Panc1 (cell line): ENCODE measurements around the gene TMEM218. TPM values are rescaled to one million over a fixed set of nuclear protein-coding genes. Genes with fewer than 3 reads are reported as not detected.

Experiments
- ATAC-seq: fragments of 200-7000 bp; cut with Tn5 transposase; 2 replicates; pipeline ENCODE4 v1.9.1; 2020; ENCODE audit warnings: mild to moderate bottlenecking, moderate library complexity
- BruUV-seq: library from RNA; stranded (reverse); fragments of 400-500 nt; replicated peaks from 2 replicates; lab custom pipeline; 2021; lab: Mats Ljungman, UMichigan
- CTCF ChIA-PET: fragments of 300-600 bp; sonication (Branson Sonifier 250); formaldehyde crosslinking; loops from one replicate; lab custom pipeline; 2022; ENCODE audit warnings: antibody characterized with exemption; lab: Charles Lee
- POLR2A ChIA-PET: fragments of 300-600 bp; sonication (Branson Sonifier 250); formaldehyde crosslinking; loops from one replicate; lab custom pipeline; 2022; ENCODE audit warnings: antibody characterized with exemption; lab: Charles Lee
- DNase-seq: peaks from one replicate; pipeline ENCODE4 v3.0.0-alpha.2; 2010; ENCODE audit warnings: low read depth, low spot score
- H3K27ac ChIP-seq: 2 replicates; pipeline ENCODE4 v1.5.1; 2011; ENCODE audit warnings: mild to moderate bottlenecking, low read length, inconsistent platforms
- H3K27me3 ChIP-seq: fragments of 200-500 bp; sonication (Bioruptor generic); 2 replicates; pipeline ENCODE4 v1.6.0; 2014; ENCODE audit warnings: low read length, inconsistent platforms; ENCODE audit not compliant: control insufficient read depth, insufficient read depth
- H3K36me3 ChIP-seq: fragments of 200-500 bp; sonication (Bioruptor generic); 2 replicates; pipeline ENCODE4 v1.5.1; 2014; ENCODE audit warnings: inconsistent platforms, mild to moderate bottlenecking, low read length, moderate library complexity; ENCODE audit not compliant: control insufficient read depth, insufficient read depth
- H3K4me1 ChIP-seq: 2 replicates; pipeline ENCODE4 v1.5.1; 2011; ENCODE audit warnings: inconsistent platforms, mild to moderate bottlenecking, low read length, moderate library complexity; ENCODE audit not compliant: control insufficient read depth, insufficient read depth
- H3K4me3 ChIP-seq, 2 experiments: 2 replicates each; pipeline ENCODE4 v1.5.1; 2011 to 2012; ENCODE audit warnings: low read depth in 2 of 2, low read length in 2 of 2, mild to moderate bottlenecking in 2 of 2, inconsistent platforms in 1 of 2, moderate library complexity in 1 of 2
- H3K9me3 ChIP-seq: fragments of 200-500 bp; sonication (Bioruptor generic); 2 replicates; pipeline ENCODE4 v1.5.1; 2014; ENCODE audit warnings: low read depth, mild to moderate bottlenecking, inconsistent platforms, low read length, moderate library complexity; ENCODE audit not compliant: control insufficient read depth, insufficient read depth
- POLR2AphosphoS5 ChIP-seq: IDR thresholded peaks from 2 replicates; pipeline ENCODE4 v1.6.1; 2012; ENCODE audit warnings: mild to moderate bottlenecking, low read depth, low read length, moderate library complexity
- SIN3A ChIP-seq: IDR thresholded peaks from 2 replicates; pipeline ENCODE4 v1.6.1; 2012; ENCODE audit warnings: low read depth, mild to moderate bottlenecking, low read length, moderate library complexity, borderline replicate concordance; ENCODE audit not compliant: insufficient read depth
- TCF7L2 ChIP-seq: IDR thresholded peaks from 2 replicates; pipeline ENCODE4 v1.6.1; 2011; ENCODE audit warnings: mild to moderate bottlenecking, low read depth, low read length, inconsistent platforms
- in situ Hi-C: cut with HindIII; loops from 2 replicates; pipeline ENCODE4 v1.10.0; 2016; ENCODE audit warnings: low sequenced_read_pairs, low pct_unique_long_range_greater_than_20kb
- intact Hi-C: fragments of 100-400 bp; cut with micrococcal nuclease; formaldehyde crosslinking; loops from one replicate; pipeline ENCODE4 v1.10.0; 2022; ENCODE audit not compliant: unreplicated experiment
- total RNA-seq: library from RNA; stranded (reverse); gene quantifications from one replicate; pipeline ENCODE4 v1.2.1, GENCODE V29; 2021; ENCODE audit not compliant: unreplicated experiment
- TF ChIP-seq, protein P1 (sequence below): fragments of 450-650 bp; IDR thresholded peaks from 2 replicates; pipeline ENCODE4 v1.5.1; 2017; ENCODE audit warnings: mild to moderate bottlenecking
- TF ChIP-seq, protein P2 (sequence below), 2 experiments: IDR thresholded peaks; 2 replicates each; pipeline ENCODE4 v1.6.1; 2011 to 2012; ENCODE audit warnings: low read depth in 2 of 2, control low read depth in 1 of 2, low read length in 1 of 2, mild to moderate bottlenecking in 1 of 2, moderate library complexity in 1 of 2; ENCODE audit not compliant: insufficient read depth in 1 of 2

The TMEM218 gene
- total RNA-seq, 1 experiment from 2014 or later, result 26.8 TPM

DNA sequence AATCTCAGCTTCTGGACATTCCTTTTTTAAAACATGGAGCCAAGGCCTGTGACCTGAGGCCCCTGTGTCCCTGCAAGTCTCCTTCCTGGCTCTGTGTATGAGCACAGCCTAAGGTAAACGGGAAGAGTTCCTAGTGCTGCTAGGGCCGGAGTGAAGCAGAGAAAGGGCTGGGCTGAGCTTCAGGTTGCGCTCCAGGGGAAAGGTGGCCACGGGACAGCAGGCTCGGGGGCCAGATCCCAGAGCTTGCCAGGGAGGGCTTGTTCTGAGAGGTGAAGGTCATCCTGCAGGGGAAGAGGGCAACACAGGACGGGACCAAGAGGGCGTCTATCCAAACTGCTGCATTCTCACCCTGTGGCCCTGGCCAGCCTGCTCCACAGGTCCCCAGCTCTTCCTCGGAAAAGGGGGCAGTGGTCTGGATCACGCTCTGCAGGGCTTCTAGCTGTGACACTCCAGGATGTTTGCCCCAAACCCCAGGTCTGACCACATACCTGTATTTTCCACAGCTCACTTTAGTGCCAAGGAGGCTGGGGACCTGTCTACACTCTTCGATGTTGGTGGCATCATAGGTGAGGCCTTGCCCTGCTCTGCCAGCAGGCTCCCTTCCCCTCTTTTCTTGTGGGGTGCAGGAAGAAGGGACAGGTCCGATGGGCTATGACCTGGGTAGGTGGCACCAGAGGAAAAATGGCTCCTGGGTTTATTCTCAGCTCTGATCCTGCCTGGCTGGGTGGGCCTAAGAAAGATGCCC is 27.9 kb downstream of the TMEM218 start:
- CTCF ChIA-PET, result interaction anchor here (1.0 to 1.1 kb wide), 2 partner anchors 59 to 262 kb away, joined by 3 to 4 read pairs; no protein-coding TSS in a partner anchor
- BruUV-seq, result no TSS peak

DNA sequence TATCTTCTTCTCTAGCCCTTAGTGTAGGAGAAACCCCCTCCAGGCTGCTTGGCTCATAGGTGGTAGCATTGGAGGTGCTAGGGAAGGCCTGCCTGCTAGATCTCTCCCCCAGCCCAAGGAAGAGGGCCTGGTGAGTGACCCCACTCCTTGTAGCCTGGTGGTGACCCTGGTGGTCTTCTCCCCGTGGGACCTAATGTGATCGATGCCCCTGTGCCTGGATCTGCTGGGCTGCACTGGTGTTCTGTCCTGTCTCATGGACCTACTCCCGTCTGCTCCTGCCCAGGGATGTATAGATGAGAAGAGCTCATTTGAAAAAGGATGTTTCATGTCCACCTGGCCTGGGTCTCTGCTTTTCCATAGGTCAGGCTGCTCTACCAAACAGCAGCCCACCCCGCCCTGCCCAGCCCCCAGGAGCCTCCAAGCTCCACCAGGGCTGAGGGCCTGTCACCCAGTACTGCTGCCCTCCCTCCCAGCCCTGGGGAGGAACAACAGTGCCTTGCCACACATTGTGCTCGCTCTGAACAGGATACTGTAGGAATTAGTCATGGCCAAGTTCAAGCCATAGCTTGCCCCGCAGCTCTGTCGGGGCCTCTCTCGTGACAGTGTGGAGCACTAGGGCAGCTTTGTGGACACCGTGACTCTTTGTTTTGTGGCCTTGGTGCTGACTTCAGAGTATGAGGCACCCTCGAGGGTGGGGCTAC is 28.7 kb downstream of the TMEM218 start:
- Histone ChIP-seq H3K4me1 (no peaks in the 10 kb centered on the region), H3K36me3 (no peaks in the 10 kb centered on the region), H3K27ac (no peak overlapping the region), H3K27me3 (no peaks in the 10 kb centered on the region), H3K4me3 (no peak overlapping the region), H3K9me3 (no peaks in the 10 kb centered on the region)
- in situ Hi-C loops, result no loop called here
- ATAC-seq (peak; percentile 50), DNase-seq (no peak)
- ChIA-PET POLR2A (interaction anchor here (0.6 kb wide), 1 partner anchor 25 kb away, joined by 3 read pairs; no protein-coding TSS in a partner anchor), CTCF (interaction anchor here (0.5 to 1.0 kb wide), 2 partner anchors 8 to 59 kb away, joined by 3 to 4 read pairs; no protein-coding TSS in a partner anchor)
- intact Hi-C loops, result no loop called here
- no TSS peak for BruUV-seq
- TF ChIP-seq SIN3A (no peak), TCF7L2 (no peak)
- TF ChIP-seq, protein P1, sequence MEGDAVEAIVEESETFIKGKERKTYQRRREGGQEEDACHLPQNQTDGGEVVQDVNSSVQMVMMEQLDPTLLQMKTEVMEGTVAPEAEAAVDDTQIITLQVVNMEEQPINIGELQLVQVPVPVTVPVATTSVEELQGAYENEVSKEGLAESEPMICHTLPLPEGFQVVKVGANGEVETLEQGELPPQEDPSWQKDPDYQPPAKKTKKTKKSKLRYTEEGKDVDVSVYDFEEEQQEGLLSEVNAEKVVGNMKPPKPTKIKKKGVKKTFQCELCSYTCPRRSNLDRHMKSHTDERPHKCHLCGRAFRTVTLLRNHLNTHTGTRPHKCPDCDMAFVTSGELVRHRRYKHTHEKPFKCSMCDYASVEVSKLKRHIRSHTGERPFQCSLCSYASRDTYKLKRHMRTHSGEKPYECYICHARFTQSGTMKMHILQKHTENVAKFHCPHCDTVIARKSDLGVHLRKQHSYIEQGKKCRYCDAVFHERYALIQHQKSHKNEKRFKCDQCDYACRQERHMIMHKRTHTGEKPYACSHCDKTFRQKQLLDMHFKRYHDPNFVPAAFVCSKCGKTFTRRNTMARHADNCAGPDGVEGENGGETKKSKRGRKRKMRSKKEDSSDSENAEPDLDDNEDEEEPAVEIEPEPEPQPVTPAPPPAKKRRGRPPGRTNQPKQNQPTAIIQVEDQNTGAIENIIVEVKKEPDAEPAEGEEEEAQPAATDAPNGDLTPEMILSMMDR, result no peak
- TF ChIP-seq, protein P2, sequence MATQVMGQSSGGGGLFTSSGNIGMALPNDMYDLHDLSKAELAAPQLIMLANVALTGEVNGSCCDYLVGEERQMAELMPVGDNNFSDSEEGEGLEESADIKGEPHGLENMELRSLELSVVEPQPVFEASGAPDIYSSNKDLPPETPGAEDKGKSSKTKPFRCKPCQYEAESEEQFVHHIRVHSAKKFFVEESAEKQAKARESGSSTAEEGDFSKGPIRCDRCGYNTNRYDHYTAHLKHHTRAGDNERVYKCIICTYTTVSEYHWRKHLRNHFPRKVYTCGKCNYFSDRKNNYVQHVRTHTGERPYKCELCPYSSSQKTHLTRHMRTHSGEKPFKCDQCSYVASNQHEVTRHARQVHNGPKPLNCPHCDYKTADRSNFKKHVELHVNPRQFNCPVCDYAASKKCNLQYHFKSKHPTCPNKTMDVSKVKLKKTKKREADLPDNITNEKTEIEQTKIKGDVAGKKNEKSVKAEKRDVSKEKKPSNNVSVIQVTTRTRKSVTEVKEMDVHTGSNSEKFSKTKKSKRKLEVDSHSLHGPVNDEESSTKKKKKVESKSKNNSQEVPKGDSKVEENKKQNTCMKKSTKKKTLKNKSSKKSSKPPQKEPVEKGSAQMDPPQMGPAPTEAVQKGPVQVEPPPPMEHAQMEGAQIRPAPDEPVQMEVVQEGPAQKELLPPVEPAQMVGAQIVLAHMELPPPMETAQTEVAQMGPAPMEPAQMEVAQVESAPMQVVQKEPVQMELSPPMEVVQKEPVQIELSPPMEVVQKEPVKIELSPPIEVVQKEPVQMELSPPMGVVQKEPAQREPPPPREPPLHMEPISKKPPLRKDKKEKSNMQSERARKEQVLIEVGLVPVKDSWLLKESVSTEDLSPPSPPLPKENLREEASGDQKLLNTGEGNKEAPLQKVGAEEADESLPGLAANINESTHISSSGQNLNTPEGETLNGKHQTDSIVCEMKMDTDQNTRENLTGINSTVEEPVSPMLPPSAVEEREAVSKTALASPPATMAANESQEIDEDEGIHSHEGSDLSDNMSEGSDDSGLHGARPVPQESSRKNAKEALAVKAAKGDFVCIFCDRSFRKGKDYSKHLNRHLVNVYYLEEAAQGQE (IDR thresholded peaks at IDR 0.05; ENCODE audit: insufficient read depth in 1 of 2, low read depth in 2 of 2, low read length in 1 of 2), result no peak

More for the DNA sequence above, 27.9 kb downstream of the TMEM218 start:
- intact Hi-C loops (no loop called here), in situ Hi-C loops (no loop called here)
- no peak overlapping the region for H3K27ac ChIP-seq
- no peak for DNase-seq
- TF ChIP-seq POLR2AphosphoS5 (no peak), SIN3A (no peak), TCF7L2 (no peak)
- TF ChIP-seq, protein P1, result no peak
- TF ChIP-seq, protein P2 (IDR thresholded peaks at IDR 0.05; ENCODE audit: insufficient read depth in 1 of 2, low read depth in 2 of 2, low read length in 1 of 2), result no peak
- no peaks in the 10 kb centered on the region for H3K27me3 ChIP-seq
- H3K36me3 ChIP-seq, result no peaks in the 10 kb centered on the region
- POLR2A ChIA-PET, result interaction anchor here (0.6 kb wide), 1 partner anchor 25 kb away, joined by 3 read pairs; no protein-coding TSS in a partner anchor
- ATAC-seq, result no peak; the same call in 1 of the 2 replicates
- H3K4me1 ChIP-seq, result no peaks in the 10 kb centered on the region
- no peaks in the 10 kb centered on the region for H3K9me3 ChIP-seq
- H3K4me3 ChIP-seq, result no peak overlapping the region
